IMR-90 (cell line): Measurements from ENCODE around the gene TMSB15B. TPM values are rescaled to one million over a fixed set of nuclear protein-coding genes. Genes with fewer than 3 reads are reported as not detected.
"Not testable (repeated sequence)": the region's sequence is repeated elsewhere in the genome, so short reads cannot be mapped to it uniquely, and the experiment has no call there.

Experiments used
- ATAC-seq: fragments of 200-7000 bp; cut with Tn5 transposase; 2 replicates; pipeline ENCODE4 v1.9.1; 2020; ENCODE audit warnings: low read depth, mild to moderate bottlenecking, moderate library complexity
- Bru-seq: library from RNA; stranded (reverse); fragments of 400-500 nt; gene quantifications from one replicate; lab custom pipeline; 2021; lab: Mats Ljungman, UMichigan
- BruChase-seq, 2 experiments: library from RNA; stranded (reverse); fragments of 400-500 nt; gene quantifications; one replicate each; lab custom pipeline; 2021; lab: Mats Ljungman, UMichigan
- BruUV-seq: library from RNA; stranded (reverse); fragments of 400-500 nt; replicated peaks from 2 replicates; lab custom pipeline; 2021; lab: Mats Ljungman, UMichigan
- CTCF ChIA-PET: fragments of 300-600 bp; formaldehyde crosslinking; extraction: SDS; loops from one replicate; lab custom pipeline; 2021; ENCODE audit warnings: antibody characterized with exemption; lab: Yijun Ruan, JAX
- POLR2A ChIA-PET: fragments of 300-600 bp; sonication (Branson Sonifier 250); formaldehyde crosslinking; loops from one replicate; lab custom pipeline; 2022; ENCODE audit warnings: antibody characterized with exemption; ENCODE audit not compliant: unreplicated experiment; lab: Charles Lee
- DNase-seq: peaks from one replicate; pipeline ENCODE4 v3.0.0; 2013
- H2AFZ ChIP-seq: replicated peaks from 2 replicates; pipeline ENCODE3; 2013; ENCODE audit warnings: low read length, mild to moderate bottlenecking; ENCODE audit not compliant: poor library complexity
- H2AK5ac ChIP-seq: 2 replicates; pipeline ENCODE4 v1.6.1; 2013; ENCODE audit warnings: low read depth, low read length, inconsistent platforms
- H2AK9ac ChIP-seq: replicated peaks from 2 replicates; pipeline ENCODE3; 2013; ENCODE audit warnings: mild to moderate bottlenecking, low read depth, low read length, moderate library complexity; ENCODE audit not compliant: poor library complexity
- H2BK120ac ChIP-seq: 2 replicates; pipeline ENCODE4 v1.6.1; 2013; ENCODE audit warnings: low read depth, low read length, inconsistent platforms
- H2BK15ac ChIP-seq: 3 replicates; pipeline ENCODE4 v1.6.1; 2013; ENCODE audit warnings: low read depth, low read length, inconsistent platforms
- H2BK20ac ChIP-seq: 2 replicates; pipeline ENCODE4 v1.6.1; 2013; ENCODE audit warnings: low read depth, mild to moderate bottlenecking, inconsistent platforms, low read length, moderate library complexity
- H2BK5ac ChIP-seq: 2 replicates; pipeline ENCODE4 v1.6.1; 2013; ENCODE audit warnings: mild to moderate bottlenecking, low read depth, low read length, inconsistent platforms; ENCODE audit not compliant: poor library complexity, severe bottlenecking
- H3K14ac ChIP-seq: replicated peaks from 2 replicates; pipeline ENCODE4 v1.6.1; 2013; ENCODE audit warnings: low read depth, low read length, inconsistent platforms
- H3K18ac ChIP-seq: 2 replicates; pipeline ENCODE4 v1.6.1; 2013; ENCODE audit warnings: low read depth, low read length, control low read depth
- H3K23ac ChIP-seq: 2 replicates; pipeline ENCODE4 v1.6.1; 2013; ENCODE audit warnings: low read depth, low read length, inconsistent platforms
- H3K27ac ChIP-seq: 2 replicates; pipeline ENCODE4 v1.5.1; 2013; ENCODE audit warnings: mild to moderate bottlenecking, control low read depth, low read length; ENCODE audit not compliant: insufficient read depth
- H3K27me3 ChIP-seq: 2 replicates; pipeline ENCODE4 v1.6.1; 2013; ENCODE audit warnings: low read length; ENCODE audit not compliant: control insufficient read depth, insufficient read depth
- H3K36me3 ChIP-seq: 2 replicates; pipeline ENCODE4 v1.6.1; 2013; ENCODE audit warnings: low read length, mixed read lengths; ENCODE audit not compliant: control insufficient read depth, insufficient read depth
- H3K4ac ChIP-seq: 2 replicates; pipeline ENCODE4 v1.6.1; 2013; ENCODE audit warnings: low read depth, low read length, inconsistent platforms
- H3K4me1 ChIP-seq: 2 replicates; pipeline ENCODE4 v1.6.1; 2013; ENCODE audit warnings: low read length, mixed read lengths; ENCODE audit not compliant: control insufficient read depth, insufficient read depth
- H3K4me2 ChIP-seq: 2 replicates; pipeline ENCODE4 v1.6.1; 2013; ENCODE audit warnings: low read depth, mild to moderate bottlenecking, control low read depth, low read length, moderate library complexity
- H3K4me3 ChIP-seq: 2 replicates; pipeline ENCODE4 v1.5.1; 2013; ENCODE audit warnings: low read depth, mild to moderate bottlenecking, control low read depth, low read length, moderate library complexity; ENCODE audit not compliant: insufficient read depth
- H3K56ac ChIP-seq: 2 replicates; pipeline ENCODE4 v1.6.1; 2013; ENCODE audit warnings: low read length, inconsistent platforms; ENCODE audit not compliant: insufficient read depth; ENCODE audit errors: extremely low read depth
- H3K79me1 ChIP-seq, 2 experiments: 2 replicates each; pipeline ENCODE4 v1.6.1; 2013; ENCODE audit warnings: low read length in 2 of 2, inconsistent platforms in 1 of 2, low read depth in 1 of 2
- H3K9ac ChIP-seq: 2 replicates; pipeline ENCODE4 v1.6.1; 2013; ENCODE audit warnings: low read depth, low read length, control low read depth
- H3K9me1 ChIP-seq: 2 replicates; pipeline ENCODE4 v1.6.1; 2013; ENCODE audit warnings: low read length, inconsistent platforms; ENCODE audit not compliant: insufficient read depth
- H3K9me3 ChIP-seq: 2 replicates; pipeline ENCODE4 v1.6.1; 2013; ENCODE audit warnings: low read length; ENCODE audit not compliant: control insufficient read depth, insufficient read depth
- H4K20me1 ChIP-seq: 2 replicates; pipeline ENCODE4 v1.6.1; 2013; ENCODE audit warnings: low read length, inconsistent platforms; ENCODE audit not compliant: insufficient read depth
- H4K5ac ChIP-seq: 2 replicates; pipeline ENCODE4 v1.6.1; 2013; ENCODE audit warnings: mild to moderate bottlenecking, low read depth, low read length, control low read depth
- H4K8ac ChIP-seq, 2 experiments: 2 replicates each; pipeline ENCODE4 v1.6.1; 2013; ENCODE audit warnings: low read depth in 2 of 2, low read length in 2 of 2, control low read depth in 1 of 2, inconsistent platforms in 1 of 2
- H4K91ac ChIP-seq: 2 replicates; pipeline ENCODE4 v1.6.1; 2013; ENCODE audit warnings: low read depth, low read length, inconsistent platforms; ENCODE audit not compliant: insufficient read depth
- WGBS, 2 experiments: methylation state at CpG; one replicate each; pipeline versions ENCODE4 v1.1.5 to v1.1.7; 2013; ENCODE audit warnings: missing lambda C conversion rate in 2 of 2; ENCODE audit not compliant: insufficient read length in 1 of 2; ENCODE audit errors: extremely low coverage in 2 of 2; 5-methylcytosine and 5-hydroxymethylcytosine counted together
- dilution Hi-C: fragments of 300-500 bp; cut with HindIII; formaldehyde crosslinking; loops from one replicate; pipeline ENCODE4 v1.14.3; 2018; ENCODE audit warnings: low sequenced_read_pairs; ENCODE audit not compliant: unreplicated experiment
- in situ Hi-C: fragments of 300-500 bp; cut with MboI; formaldehyde crosslinking; loops from 3 replicates; pipeline ENCODE4 v1.14.3; 2019; ENCODE audit warnings: low sequenced_read_pairs, inconsistent platforms, mixed read lengths
- intact Hi-C: fragments of 100-400 bp; cut with micrococcal nuclease; formaldehyde crosslinking; loops from 2 replicates; pipeline ENCODE4 v1.10.0; 2022
- long read RNA-seq: library from polyadenylated mRNA; unstranded; transcript quantifications from one replicate; pipeline ENCODE4 v2.0.0, GENCODE V29; 2021; ENCODE audit not compliant: unreplicated experiment
- polyA plus RNA-seq, 3 experiments: library from polyadenylated mRNA; depleted of rRNA; stranded (reverse); fragments of >200 nt; gene quantifications; 2 replicates each; pipeline ENCODE4 v1.2.3, GENCODE V29; 2012; ENCODE audit warnings: low replicate concordance in 1 of 3
- total RNA-seq: library from RNA; depleted of rRNA; stranded (reverse); fragments of >200 nt; gene quantifications from 2 replicates; pipeline ENCODE4 v1.2.3, GENCODE V29; 2012; rRNA removed

TMSB15B gene
- total RNA-seq = 5.6 and 7.9 TPM in 2 replicates
- polyA plus RNA-seq (2012; rRNA removed) = 9.0 and 9.9 TPM in 2 replicates
- polyA plus RNA-seq (2012; cell fraction: cytosol; rRNA removed) = 1.6 and 1.8 TPM in 2 replicates
- 3.9 and 11.9 TPM in 2 replicates for polyA plus RNA-seq (2012; cell fraction: nucleus; rRNA removed; ENCODE audit: low replicate concordance)
- percentile 41 among the genes with signal in this experiment for Bru-seq, nascent RNA
- percentile 37 among the genes with signal in this experiment for BruChase-seq, experiment 1, labeled RNA remaining after a 6-hour chase
- percentile 38 among the genes with signal in this experiment for BruChase-seq, experiment 2, labeled RNA remaining after a 2-hour chase
- long read RNA-seq, partial matches to known transcripts = 0 of 1 reads
- long read RNA-seq, other reads (novel, unspliced or antisense) = 1 of 1 reads

GRCh38 chrX:103962411-103963278 is at the start of gene TMSB15B:
TMSB15B (plus strand) TSS chrX:103962627.
- H3K23ac ChIP-seq, H2AFZ ChIP-seq, H4K8ac ChIP-seq, BruUV-seq, H3K27me3 ChIP-seq, dilution Hi-C loops, H2BK20ac ChIP-seq, in situ Hi-C loops, H3K4me2 ChIP-seq, intact Hi-C loops, H4K20me1 ChIP-seq, CTCF ChIA-PET, H3K56ac ChIP-seq, H3K18ac ChIP-seq, H2BK5ac ChIP-seq, H2AK9ac ChIP-seq, DNase-seq, H3K79me1 ChIP-seq, H3K4me3 ChIP-seq, H2AK5ac ChIP-seq, H4K5ac ChIP-seq, H2BK120ac ChIP-seq, H3K9ac ChIP-seq, H4K91ac ChIP-seq, H3K9me3 ChIP-seq, H2BK15ac ChIP-seq, POLR2A ChIA-PET, H3K36me3 ChIP-seq, H3K4ac ChIP-seq, H3K14ac ChIP-seq, H3K4me1 ChIP-seq, H3K9me1 ChIP-seq, H3K27ac ChIP-seq: not testable (repeated sequence)
- ATAC-seq = peak; percentile 96
- no CpG with 5 or more reads among the region's 55 CpGs for WGBS, 2 experiments
